Stimulated activated CD4-positive, alpha-beta T cell treated with anti-CD3 and anti-CD28 coated beads, Interleukin-1b, Interleukin-23, amount 100 ng/mL, for 1 hour (primary cell): ENCODE results near the gene COX6B1.
A peak's percentile ranks its signal among the peaks of the same experiment; 100 is the strongest.
"Not testable (repeated sequence)": the region's sequence is repeated elsewhere in the genome, so short reads cannot be mapped to it uniquely, and the experiment has no call there.

Experiments
- DNase-seq, 2 donors: peaks; one replicate each; pipeline ENCODE4 v3.0.0-alpha.2; 2020; ENCODE audit warnings: low read depth in 2 of 2

The COX6B1 gene

GRCh38 chr19:35633727-35634440, 14.2 kb upstream of the COX6B1 start:
- DNase-seq = no peak

GRCh38 chr19:35636651-35637050, 11.5 kb upstream of the COX6B1 start:
- DNase-seq = no peak

- DNase-seq = no peak
Observed at GRCh38 chr19:35637165-35637564, 11.0 kb upstream of the COX6B1 start.

GRCh38 chr19:35639321-35639639, 8.8 kb upstream of the COX6B1 start:
- no peak for DNase-seq

- DNase-seq = no peak
Observed at GRCh38 chr19:35639863-35640262, 8.3 kb upstream of the COX6B1 start.

- DNase-seq = no peak
Observed at GRCh38 chr19:35641515-35642151, 6.5 kb upstream of the COX6B1 start, which contains the start of gene ETV2. Gene ETV2 (plus strand): TSS chr19:35641745. CDS start chr19:35642461, 716 bp downstream.

- no peak for DNase-seq
Observed at GRCh38 chr19:35642312-35642711, 5.8 kb upstream of the COX6B1 start.

GRCh38 chr19:35642798-35643254, 5.3 kb upstream of the COX6B1 start:
- DNase-seq = no peak

GRCh38 chr19:35643255-35644205, 4.6 kb upstream of the COX6B1 start:
- DNase-seq = peak; percentile 44 to 51

GRCh38 chr19:35644206-35644986, 3.7 kb upstream of the COX6B1 start:
- peak; percentile 84 to 87 for DNase-seq

GRCh38 chr19:35644987-35645679, 3.0 kb upstream of the COX6B1 start:
- DNase-seq = peak; percentile 22 to 81

- DNase-seq = no peak
Observed at GRCh38 chr19:35645680-35646511, 2.2 kb upstream of the COX6B1 start.

- DNase-seq = no peak
Observed at GRCh38 chr19:35650581-35650980, 2.5 kb downstream of the COX6B1 start.

- not testable (repeated sequence) for DNase-seq
Observed at GRCh38 chr19:35654828-35655227, 6.7 kb downstream of the COX6B1 start.

- no peak for DNase-seq
Observed at GRCh38 chr19:35655600-35655999, 7.5 kb downstream of the COX6B1 start.

GRCh38 chr19:35656700-35657099, 8.6 kb downstream of the COX6B1 start:
- DNase-seq = no peak

- DNase-seq = no peak
Observed at GRCh38 chr19:35657904-35658700, 10.0 kb downstream of the COX6B1 start.

- no peak for DNase-seq
Observed at GRCh38 chr19:35661995-35662340, 13.8 kb downstream of the COX6B1 start.

GRCh38 chr19:35663981-35664380, 15.9 kb downstream of the COX6B1 start:
- no peak for DNase-seq
